Thoracic aorta endothelial cell (primary cell): ENCODE data around the gene SH3YL1. TPM values are rescaled to one million over a fixed set of nuclear protein-coding genes. Genes with fewer than 3 reads are reported as not detected.

Experiments
- total RNA-seq: library from RNA; depleted of rRNA; stranded (reverse); fragments of >200 nt; gene quantifications from 2 replicates; pipeline ENCODE4 v1.2.3, GENCODE V29; 2012

Gene SH3YL1, protein sequence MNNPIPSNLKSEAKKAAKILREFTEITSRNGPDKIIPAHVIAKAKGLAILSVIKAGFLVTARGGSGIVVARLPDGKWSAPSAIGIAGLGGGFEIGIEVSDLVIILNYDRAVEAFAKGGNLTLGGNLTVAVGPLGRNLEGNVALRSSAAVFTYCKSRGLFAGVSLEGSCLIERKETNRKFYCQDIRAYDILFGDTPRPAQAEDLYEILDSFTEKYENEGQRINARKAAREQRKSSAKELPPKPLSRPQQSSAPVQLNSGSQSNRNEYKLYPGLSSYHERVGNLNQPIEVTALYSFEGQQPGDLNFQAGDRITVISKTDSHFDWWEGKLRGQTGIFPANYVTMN
- 37.3 and 41.6 TPM in 2 replicates for total RNA-seq

DNA sequence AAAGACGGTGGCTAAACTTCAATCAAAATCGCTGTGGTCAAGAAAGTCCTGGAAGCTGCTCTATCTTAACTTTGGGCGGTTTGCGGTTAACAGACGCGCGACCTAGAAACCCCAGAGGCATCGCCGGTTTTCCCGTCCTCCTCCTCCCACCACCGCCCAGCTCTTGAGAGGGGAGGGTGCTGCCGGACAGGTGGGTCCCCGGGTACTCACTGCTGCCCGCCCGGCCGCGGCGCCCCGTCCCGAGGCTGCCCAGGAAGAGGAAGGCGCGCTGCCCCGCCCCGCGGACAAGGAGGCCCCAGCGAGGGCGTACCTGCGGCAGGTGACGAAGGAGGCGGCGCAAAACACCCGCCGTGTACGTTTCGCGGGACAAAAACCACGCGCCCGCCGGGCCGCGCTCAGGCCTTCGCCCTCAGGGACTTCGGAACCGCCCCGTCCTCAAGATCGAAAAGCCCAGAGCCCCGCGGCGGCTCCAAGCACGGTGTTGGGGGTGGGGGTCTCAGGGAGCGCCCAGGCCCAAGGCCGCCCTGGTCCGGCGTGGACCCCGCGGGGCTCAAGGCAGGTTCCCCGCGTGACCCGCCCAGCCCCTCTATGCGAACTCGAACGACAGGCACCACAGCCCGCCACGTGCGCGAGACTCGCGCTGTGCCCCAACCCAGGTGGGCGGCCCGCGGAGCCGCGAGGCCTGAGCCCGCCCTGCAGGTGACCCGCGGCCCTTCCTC lies at the start of gene SH3YL1:
Gene SH3YL1 (minus strand): TSS at position 259 of the 719 bp plus-strand sequence. CDS start 48 bp downstream, at position 211.

DNA sequence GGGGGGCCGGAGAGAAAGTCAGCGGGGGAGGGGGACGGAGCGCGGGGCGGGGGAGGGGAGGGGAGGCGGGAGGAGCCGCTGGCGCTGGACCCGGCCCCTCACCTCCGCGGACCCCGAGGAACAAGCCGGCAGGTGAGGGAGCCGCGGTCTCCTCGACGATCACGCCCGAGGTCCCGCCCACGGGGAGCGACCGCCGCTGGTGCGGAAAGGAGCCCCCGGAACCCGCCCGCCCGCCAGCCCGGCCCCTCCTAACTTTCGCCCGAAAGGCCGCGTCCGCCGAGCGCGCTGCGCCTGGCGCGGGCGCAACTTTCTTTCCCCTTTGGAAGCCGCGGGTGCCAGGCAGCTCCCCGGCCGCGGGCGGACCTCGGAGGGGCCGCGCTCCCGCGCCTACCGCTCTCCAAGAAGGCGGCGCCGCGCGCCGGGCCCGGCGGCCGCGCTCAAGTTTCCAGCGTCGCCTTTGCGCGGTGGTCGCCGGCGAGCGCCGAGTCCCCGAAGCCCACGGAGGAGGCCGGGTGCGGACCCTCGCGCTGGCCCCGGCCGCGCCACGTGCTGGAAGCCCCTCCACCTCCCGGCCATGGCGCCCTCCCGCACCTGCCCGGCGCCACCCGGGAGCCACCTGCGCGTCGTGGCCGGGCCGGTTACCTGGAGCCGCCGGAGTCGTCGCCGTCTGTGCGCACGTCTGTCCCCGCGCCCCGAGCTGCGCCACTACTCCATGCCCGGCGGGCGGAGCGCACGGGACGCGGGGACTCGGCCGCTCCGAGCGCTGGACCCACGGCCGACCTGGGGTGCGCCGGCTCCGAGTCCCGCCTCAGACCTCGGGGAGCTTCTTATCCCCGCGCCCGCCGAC lies 24.3 kb upstream of the SH3YL1 start, which contains the start of gene ALKAL2:
Gene ALKAL2 (minus strand): TSS at position 181 of the 847 bp plus-strand sequence. CDS start 256 bp downstream, outside the sequence.

DNA sequence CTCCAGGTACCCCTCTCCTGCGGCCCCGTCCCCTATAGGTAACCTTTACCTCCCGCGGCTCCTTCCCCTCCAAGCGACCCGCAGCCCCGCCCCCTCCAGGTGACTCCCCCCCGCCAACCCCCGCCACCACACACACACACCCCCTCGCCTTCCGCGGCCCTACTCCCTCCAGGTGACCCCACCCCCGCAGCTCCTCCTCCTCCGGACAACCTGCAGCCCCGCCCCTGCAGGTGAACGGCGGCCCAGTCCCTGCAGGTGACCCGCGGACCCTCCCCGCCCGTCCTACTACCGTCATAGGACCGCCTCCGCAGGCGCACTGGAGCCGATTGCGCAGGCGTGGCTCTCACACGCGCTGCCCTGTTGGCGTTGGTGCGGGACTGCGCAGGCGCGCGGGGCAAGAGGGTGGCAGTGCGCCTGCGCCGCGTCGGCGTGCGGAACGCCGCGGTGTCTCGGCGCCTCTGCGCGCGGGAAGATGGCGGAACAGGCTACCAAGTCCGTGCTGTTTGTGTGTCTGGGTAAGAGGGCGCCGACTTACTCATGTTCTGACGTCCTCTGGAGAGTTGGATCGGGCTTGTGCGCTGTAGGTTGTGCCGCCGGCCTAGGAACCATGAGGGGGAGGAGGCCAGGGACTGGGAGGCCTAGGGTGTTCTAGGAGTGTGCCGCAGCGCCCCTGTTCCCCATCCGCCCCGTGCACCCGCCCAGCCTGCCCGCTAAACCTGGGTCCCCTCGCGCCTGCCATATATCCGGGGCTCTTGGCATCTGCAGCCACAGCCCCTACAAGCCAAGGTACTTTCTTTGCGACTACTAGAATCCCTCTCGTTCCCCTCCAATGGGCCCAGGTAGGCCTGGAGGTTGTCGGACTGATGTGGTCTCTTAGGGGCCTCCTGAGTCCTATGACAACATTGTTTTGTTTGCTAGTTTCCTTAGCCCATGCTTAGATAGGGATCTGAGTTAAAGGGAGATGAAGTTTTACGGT lies 949 bp upstream of the SH3YL1 start, which contains the start of gene ACP1:
Gene ACP1 (plus strand): TSS at position 455 of the 976 bp plus-strand sequence. CDS start 18 bp downstream, at position 473.

Other genes starting within 250 kb of the SH3YL1 start
- gene FAM110C, start 217.5 kb downstream of the SH3YL1 start, total RNA-seq = not detected in 2 replicates
- 110 and 119 TPM in 2 replicates for gene ACP1, start 915 bp upstream of the SH3YL1 start, total RNA-seq
- not detected in 2 replicates for gene ALKAL2, start 24.1 kb upstream of the SH3YL1 start, total RNA-seq